Panc1 (cell line): ENCODE data around the gene STPG3. TPM values are rescaled to one million over a fixed set of nuclear protein-coding genes. Genes with fewer than 3 reads are reported as not detected.
A peak's percentile ranks its signal among the peaks of the same experiment; 100 is the strongest.

ENCODE experiments used
- ATAC-seq: fragments of 200-7000 bp; cut with Tn5 transposase; 2 replicates; pipeline ENCODE4 v1.9.1; 2020; ENCODE audit warnings: mild to moderate bottlenecking, moderate library complexity
- BruUV-seq: library from RNA; stranded (reverse); fragments of 400-500 nt; replicated peaks from 2 replicates; lab custom pipeline; 2021; lab: Mats Ljungman, UMichigan
- CTCF ChIA-PET: fragments of 300-600 bp; sonication (Branson Sonifier 250); formaldehyde crosslinking; loops from one replicate; lab custom pipeline; 2022; ENCODE audit warnings: antibody characterized with exemption; lab: Charles Lee
- POLR2A ChIA-PET: fragments of 300-600 bp; sonication (Branson Sonifier 250); formaldehyde crosslinking; loops from one replicate; lab custom pipeline; 2022; ENCODE audit warnings: antibody characterized with exemption; lab: Charles Lee
- DNase-seq: peaks from one replicate; pipeline ENCODE4 v3.0.0-alpha.2; 2010; ENCODE audit warnings: low read depth, low spot score
- H3K27ac ChIP-seq: 2 replicates; pipeline ENCODE4 v1.5.1; 2011; ENCODE audit warnings: mild to moderate bottlenecking, low read length, inconsistent platforms
- H3K27me3 ChIP-seq: fragments of 200-500 bp; sonication (Bioruptor generic); 2 replicates; pipeline ENCODE4 v1.6.0; 2014; ENCODE audit warnings: low read length, inconsistent platforms; ENCODE audit not compliant: control insufficient read depth, insufficient read depth
- H3K36me3 ChIP-seq: fragments of 200-500 bp; sonication (Bioruptor generic); 2 replicates; pipeline ENCODE4 v1.5.1; 2014; ENCODE audit warnings: inconsistent platforms, mild to moderate bottlenecking, low read length, moderate library complexity; ENCODE audit not compliant: control insufficient read depth, insufficient read depth
- H3K4me1 ChIP-seq: 2 replicates; pipeline ENCODE4 v1.5.1; 2011; ENCODE audit warnings: inconsistent platforms, mild to moderate bottlenecking, low read length, moderate library complexity; ENCODE audit not compliant: control insufficient read depth, insufficient read depth
- H3K4me3 ChIP-seq, 2 experiments: 2 replicates each; pipeline ENCODE4 v1.5.1; 2011 to 2012; ENCODE audit warnings: low read depth in 2 of 2, low read length in 2 of 2, mild to moderate bottlenecking in 2 of 2, inconsistent platforms in 1 of 2, moderate library complexity in 1 of 2
- H3K9me3 ChIP-seq: fragments of 200-500 bp; sonication (Bioruptor generic); 2 replicates; pipeline ENCODE4 v1.5.1; 2014; ENCODE audit warnings: low read depth, mild to moderate bottlenecking, inconsistent platforms, low read length, moderate library complexity; ENCODE audit not compliant: control insufficient read depth, insufficient read depth
- CTCF ChIP-seq: fragments of 450-650 bp; IDR thresholded peaks from 2 replicates; pipeline ENCODE4 v1.5.1; 2017; ENCODE audit warnings: mild to moderate bottlenecking
- POLR2AphosphoS5 ChIP-seq: IDR thresholded peaks from 2 replicates; pipeline ENCODE4 v1.6.1; 2012; ENCODE audit warnings: mild to moderate bottlenecking, low read depth, low read length, moderate library complexity
- REST ChIP-seq, 2 experiments: IDR thresholded peaks; 2 replicates each; pipeline ENCODE4 v1.6.1; 2011 to 2012; ENCODE audit warnings: low read depth in 2 of 2, control low read depth in 1 of 2, low read length in 1 of 2, mild to moderate bottlenecking in 1 of 2, moderate library complexity in 1 of 2; ENCODE audit not compliant: insufficient read depth in 1 of 2
- SIN3A ChIP-seq: IDR thresholded peaks from 2 replicates; pipeline ENCODE4 v1.6.1; 2012; ENCODE audit warnings: low read depth, mild to moderate bottlenecking, low read length, moderate library complexity, borderline replicate concordance; ENCODE audit not compliant: insufficient read depth
- TCF7L2 ChIP-seq: IDR thresholded peaks from 2 replicates; pipeline ENCODE4 v1.6.1; 2011; ENCODE audit warnings: mild to moderate bottlenecking, low read depth, low read length, inconsistent platforms
- in situ Hi-C: cut with HindIII; loops from 2 replicates; pipeline ENCODE4 v1.10.0; 2016; ENCODE audit warnings: low sequenced_read_pairs, low pct_unique_long_range_greater_than_20kb
- intact Hi-C: fragments of 100-400 bp; cut with micrococcal nuclease; formaldehyde crosslinking; loops from one replicate; pipeline ENCODE4 v1.10.0; 2022; ENCODE audit not compliant: unreplicated experiment
- total RNA-seq: library from RNA; stranded (reverse); gene quantifications from one replicate; pipeline ENCODE4 v1.2.1, GENCODE V29; 2021; ENCODE audit not compliant: unreplicated experiment

The STPG3 gene
- total RNA-seq, 1 experiment from 2014 or later = 0.26 TPM

- ChIA-PET POLR2A (no interaction called here), CTCF (no interaction called here)
- no TSS peak for BruUV-seq
- intact Hi-C loops (no loop called here), in situ Hi-C loops (no loop called here)
- no peak for DNase-seq
- peak overlapping the region; percentile 82 for H3K27ac ChIP-seq
- H3K9me3 ChIP-seq = no peaks in the 10 kb centered on the region
- TF ChIP-seq CTCF (no peak), REST (IDR thresholded peaks at IDR 0.05; ENCODE audit: insufficient read depth in 1 of 2, low read depth in 2 of 2, low read length in 1 of 2) (no peak), TCF7L2 (no peak), POLR2AphosphoS5 (no peak), SIN3A (no peak)
- no peaks in the 10 kb centered on the region for H3K27me3 ChIP-seq
- H3K36me3 ChIP-seq = peaks cover 3% of the 10 kb centered on the region; the same call in 1 of the 2 replicates
- peaks cover 16% of the 10 kb centered on the region for H3K4me1 ChIP-seq
- peak; percentile 70 for ATAC-seq
- H3K4me3 ChIP-seq = peak overlapping the region; percentile 72 to 78
Measured at GRCh38 chr9:137255448-137256114, 4.5 kb downstream of the STPG3 start.

- in situ Hi-C loops = no loop called here
- TF ChIP-seq REST (IDR thresholded peaks at IDR 0.05; ENCODE audit: insufficient read depth in 1 of 2, low read depth in 2 of 2, low read length in 1 of 2) (peak in 1 of 2 experiments; percentile 74; a peak in 3 of 4 replicates), POLR2AphosphoS5 (no peak)
- peaks cover 16% of the 10 kb centered on the region for H3K4me1 ChIP-seq
- no TSS peak for BruUV-seq
- ChIA-PET POLR2A (no interaction called here), CTCF (no interaction called here)
- H3K27me3 ChIP-seq = no peaks in the 10 kb centered on the region
- peak overlapping the region; percentile 82; the same call in 1 of the 2 replicates for H3K27ac ChIP-seq
- DNase-seq (no peak), ATAC-seq (no peak)
- peak overlapping the region; percentile 72 to 78 for H3K4me3 ChIP-seq
- peaks cover 3% of the 10 kb centered on the region; the same call in 1 of the 2 replicates for H3K36me3 ChIP-seq
- intact Hi-C loops = no loop called here
- H3K9me3 ChIP-seq = no peaks in the 10 kb centered on the region
Measured at GRCh38 chr9:137256362-137256761, 5.3 kb downstream of the STPG3 start.
